Hepatocyte (in vitro differentiated cells): ENCODE results near the gene GREM2.

Experiments
- EZH2 ChIP-seq: fragments of 200-600 bp; sonication (generic); IDR thresholded peaks from 2 replicates; pipeline ENCODE4 v1.6.1; 2016; ENCODE audit warnings: antibody characterized with exemption, mild to moderate bottlenecking, borderline replicate concordance
- EZH2phosphoT487 ChIP-seq: fragments of 200-600 bp; sonication (generic); IDR thresholded peaks from one replicate; pipeline ENCODE4 v1.6.1; 2018; ENCODE audit warnings: antibody characterized with exemption, mild to moderate bottlenecking, low read depth, moderate library complexity; ENCODE audit not compliant: unreplicated experiment, severe bottlenecking

DNA sequence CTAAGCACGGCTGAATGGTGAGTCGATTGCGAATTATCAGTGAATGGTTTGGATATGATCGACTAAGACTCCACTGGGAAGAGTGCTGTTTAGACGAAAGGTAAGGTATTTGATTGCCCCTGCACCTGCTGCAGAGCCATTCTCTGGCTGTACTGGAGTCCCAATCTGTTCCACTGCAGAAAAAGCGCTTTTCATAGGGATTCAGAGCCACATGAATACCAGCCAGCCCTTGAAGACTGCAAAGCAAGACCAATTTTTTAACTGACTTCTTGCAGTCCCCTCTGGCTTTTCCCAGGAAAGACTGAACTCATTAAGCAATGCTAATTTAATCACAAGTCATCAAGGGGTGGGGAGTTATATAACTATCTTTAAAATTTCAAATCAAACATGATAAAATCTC lies 1.3 kb downstream of the GREM2 start:
- TF ChIP-seq EZH2phosphoT487 (no peak), EZH2 (no peak)
